Measurements from ENCODE around the gene ABCA4.

DNA sequence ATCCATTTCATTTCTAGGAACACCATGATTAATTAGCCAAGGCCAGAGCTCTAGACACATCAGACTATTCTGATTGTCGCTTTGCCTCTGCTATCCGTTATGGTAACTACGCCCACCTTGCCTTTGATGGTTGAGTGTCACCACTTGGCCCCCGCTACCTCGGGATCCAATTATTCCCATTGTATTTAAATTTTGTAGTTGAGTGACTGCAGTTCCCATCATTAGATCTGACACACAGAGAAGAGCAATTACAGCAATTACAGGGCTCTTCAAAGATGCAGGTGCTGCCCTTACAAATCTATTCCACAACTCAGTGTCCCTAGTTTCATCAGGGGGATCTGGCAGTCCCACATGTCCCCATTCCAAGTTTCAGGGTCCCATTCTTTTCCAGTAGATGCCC lies 44.9 kb upstream of the ABCA4 start:
- no peak for TF ChIP-seq CTCF (IDR thresholded peaks at IDR 0.05)
- TF ChIP-seq POLR2A (IDR thresholded peaks at IDR 0.05): no peak
